Epithelial cell of proximal tubule (primary cell): ENCODE data around the gene ATP1A4. TPM values are rescaled to one million over a fixed set of nuclear protein-coding genes. Genes with fewer than 3 reads are reported as not detected.

Source experiments
- DNase-seq: peaks from one replicate; pipeline ENCODE4 v3.0.0-alpha.2; 2011; ENCODE audit warnings: low read depth
- H3K4me3 ChIP-seq: 2 replicates; pipeline ENCODE4 v1.5.1; 2011; ENCODE audit warnings: low read depth, mild to moderate bottlenecking, low read length
- CTCF ChIP-seq: conservative IDR thresholded peaks from 2 replicates; pipeline ENCODE4 v1.5.1; 2012; ENCODE audit warnings: low read depth, mild to moderate bottlenecking, low read length
- total RNA-seq: library from RNA; depleted of rRNA; stranded (reverse); fragments of >200 nt; gene quantifications from 2 replicates; pipeline ENCODE4 v1.2.3, GENCODE V29; 2015

Gene ATP1A4
- total RNA-seq, 1 donor from 2014 or later, result not detected

GRCh38 chr1:160207771-160208556 lies 56.6 kb downstream of the ATP1A4 start:
- TF ChIP-seq CTCF, result no peak
- no peak overlapping the region for H3K4me3 ChIP-seq
- DNase-seq, result no peak

GRCh38 chr1:160208557-160209320 lies 57.3 kb downstream of the ATP1A4 start:
- no peak overlapping the region for H3K4me3 ChIP-seq
- no peak for TF ChIP-seq CTCF
- DNase-seq, result no peak

GRCh38 chr1:160209321-160210046 lies 58.1 kb downstream of the ATP1A4 start:
- no peak for DNase-seq
- no peak for TF ChIP-seq CTCF
- H3K4me3 ChIP-seq, result no peak overlapping the region

GRCh38 chr1:160210561-160210960 lies 59.2 kb downstream of the ATP1A4 start:
- no peak for TF ChIP-seq CTCF
- no peak for DNase-seq
- H3K4me3 ChIP-seq, result no peak overlapping the region

- TF ChIP-seq CTCF, result no peak
- no peak overlapping the region for H3K4me3 ChIP-seq
- no peak for DNase-seq
Observed at GRCh38 chr1:160211046-160211790, 59.8 kb downstream of the ATP1A4 start.

- no peak for TF ChIP-seq CTCF
- DNase-seq, result no peak
- H3K4me3 ChIP-seq, result no peak overlapping the region
Observed at GRCh38 chr1:160214481-160215140, 63.2 kb downstream of the ATP1A4 start.
